GM21786 (cell line): Measurements from ENCODE around the gene VARS2.
A peak's percentile ranks its signal among the peaks of the same experiment; 100 is the strongest.
"Not testable (repeated sequence)": the region's sequence is repeated elsewhere in the genome, so short reads cannot be mapped to it uniquely, and the experiment has no call there.

Source experiments
- ATAC-seq: cut with Tn5 transposase; IDR thresholded peaks from one replicate; pipeline ENCODE4 v1.9.1; 2021; ENCODE audit not compliant: unreplicated experiment

The VARS2 gene

GRCh38 chr6:30914076-30914853, at the start of gene VARS2:
VARS2 (plus strand) TSS chr6:30914238; CDS start chr6:30914837, 599 bp downstream.
- ATAC-seq: peak; percentile 90

GRCh38 chr6:30864325-30864724, 49.7 kb upstream of the VARS2 start:
- no peak for ATAC-seq

- not testable (repeated sequence) for ATAC-seq
These were observed 44.7 kb upstream of the VARS2 start for GRCh38 chr6:30869241-30869749.

DNA sequence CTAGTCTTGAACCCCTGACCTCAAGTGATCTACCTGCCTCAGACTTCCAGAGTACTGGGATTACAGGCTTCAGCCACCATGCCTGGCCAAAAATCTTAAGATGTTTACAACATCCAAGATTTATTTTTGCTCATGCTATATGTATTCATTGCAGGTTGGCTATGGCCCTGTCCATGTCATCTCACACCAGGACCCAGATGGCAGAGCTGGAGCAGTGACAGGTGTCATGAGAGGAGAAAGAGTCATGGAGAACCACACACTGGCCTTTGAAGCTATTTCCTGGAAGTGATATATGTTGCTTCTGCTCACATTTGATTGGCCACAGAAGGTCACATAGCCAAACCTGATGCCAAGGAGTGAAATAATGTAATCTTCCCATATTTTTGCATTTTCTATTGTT, 43.5 kb upstream of the VARS2 start:
- ATAC-seq: no peak

DNA sequence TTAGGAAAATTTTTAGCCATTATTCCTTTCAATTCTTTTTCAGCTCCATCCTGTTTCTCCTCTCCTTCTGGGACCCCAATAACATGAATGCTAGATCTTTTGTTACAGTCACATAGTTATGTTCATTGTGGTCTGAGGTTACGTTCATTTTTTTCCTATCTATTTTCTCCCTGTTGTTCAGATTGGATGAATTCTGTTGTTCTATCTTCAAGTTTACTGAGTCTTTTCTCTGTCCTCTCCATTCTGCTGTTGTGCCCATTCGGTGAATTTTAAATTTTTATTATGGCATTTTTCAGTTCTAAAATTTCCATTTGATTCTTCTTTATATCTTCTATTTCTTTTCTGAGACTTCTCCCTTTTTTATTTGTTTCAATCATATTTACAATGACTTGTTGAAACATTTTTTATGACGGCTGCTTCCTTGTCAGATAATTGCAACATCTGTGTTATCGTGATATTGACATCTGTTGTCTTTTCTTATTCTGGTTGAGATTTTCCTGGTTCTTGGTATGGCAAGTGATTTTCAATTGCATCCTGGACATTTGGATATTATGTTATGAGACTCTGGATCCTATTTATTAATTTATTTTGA, 42.4 kb upstream of the VARS2 start:
- ATAC-seq: no peak

- ATAC-seq: no peak
These were observed 40.8 kb upstream of the VARS2 start for GRCh38 chr6:30873137-30873640.

GRCh38 chr6:30873795-30874194, 40.2 kb upstream of the VARS2 start:
- not testable (repeated sequence) for ATAC-seq

DNA sequence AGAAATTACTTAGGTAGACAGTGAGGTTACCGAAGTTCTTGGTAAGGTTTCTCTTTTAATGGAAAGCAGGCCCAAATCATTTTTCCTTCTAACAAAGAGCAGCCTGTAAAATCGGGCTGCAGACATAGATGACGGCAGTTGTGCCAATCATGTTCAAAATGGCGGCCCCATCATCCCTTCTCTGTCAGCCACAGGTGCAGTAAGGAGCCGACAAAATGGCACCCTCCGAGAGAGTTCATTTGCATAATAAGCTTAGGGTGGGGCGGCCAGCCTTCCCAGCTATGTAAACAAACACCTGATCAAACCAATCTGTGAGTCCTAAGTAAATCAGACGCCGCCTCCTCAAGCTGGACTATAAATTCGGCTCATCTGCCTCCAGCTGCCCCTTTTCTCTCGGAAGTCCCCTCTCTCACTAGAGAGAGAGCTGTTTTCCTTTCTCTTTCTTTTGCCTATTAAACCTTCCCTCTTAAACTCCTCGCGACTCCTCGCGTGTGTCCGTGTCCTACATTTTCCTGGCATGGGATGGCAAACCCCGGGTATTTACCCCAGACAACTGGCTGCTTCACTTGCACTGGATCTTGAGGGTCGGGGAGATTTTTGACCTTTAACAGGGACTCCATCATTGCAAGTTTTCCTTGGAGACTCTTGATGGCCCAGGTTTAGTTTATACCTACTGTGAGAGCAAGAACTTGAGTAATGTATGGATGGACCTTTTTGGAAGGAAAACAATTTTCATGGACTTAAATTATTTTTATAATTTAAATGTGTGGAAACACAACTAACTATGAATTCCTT, 38.6 kb upstream of the VARS2 start:
- no peak for ATAC-seq

DNA sequence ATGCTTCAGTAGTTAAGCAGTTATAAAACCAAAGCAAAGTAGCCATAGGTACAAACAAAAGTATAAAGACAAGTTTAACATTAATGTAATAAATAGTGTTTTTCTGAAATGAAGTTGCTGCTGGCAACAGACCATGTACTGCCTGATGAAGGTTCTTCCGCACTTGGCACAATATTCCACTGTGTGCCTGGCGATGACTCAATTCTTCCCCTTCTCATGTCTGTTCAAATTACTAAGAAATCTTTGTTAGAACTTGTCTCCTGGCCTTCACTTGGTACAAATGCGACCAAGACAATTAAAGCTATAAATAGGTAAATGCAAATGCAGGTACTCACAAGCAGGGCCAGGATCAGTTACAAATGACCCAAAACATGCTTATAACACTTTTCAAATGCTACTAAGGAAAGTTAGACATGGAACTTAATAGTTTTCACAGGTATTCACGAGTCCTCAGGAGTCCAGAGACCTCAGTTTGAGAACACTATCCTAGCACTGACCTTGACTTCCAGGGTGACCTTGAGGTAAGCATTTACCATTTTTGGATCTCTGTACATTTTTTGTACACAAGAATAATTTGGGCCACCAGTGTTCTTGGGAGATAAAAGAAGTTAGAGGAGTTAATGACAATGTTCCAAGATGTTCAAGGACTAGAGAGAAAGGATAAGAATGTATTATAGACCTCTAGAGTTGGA, 37.9 kb upstream of the VARS2 start:
- ATAC-seq: no peak

DNA sequence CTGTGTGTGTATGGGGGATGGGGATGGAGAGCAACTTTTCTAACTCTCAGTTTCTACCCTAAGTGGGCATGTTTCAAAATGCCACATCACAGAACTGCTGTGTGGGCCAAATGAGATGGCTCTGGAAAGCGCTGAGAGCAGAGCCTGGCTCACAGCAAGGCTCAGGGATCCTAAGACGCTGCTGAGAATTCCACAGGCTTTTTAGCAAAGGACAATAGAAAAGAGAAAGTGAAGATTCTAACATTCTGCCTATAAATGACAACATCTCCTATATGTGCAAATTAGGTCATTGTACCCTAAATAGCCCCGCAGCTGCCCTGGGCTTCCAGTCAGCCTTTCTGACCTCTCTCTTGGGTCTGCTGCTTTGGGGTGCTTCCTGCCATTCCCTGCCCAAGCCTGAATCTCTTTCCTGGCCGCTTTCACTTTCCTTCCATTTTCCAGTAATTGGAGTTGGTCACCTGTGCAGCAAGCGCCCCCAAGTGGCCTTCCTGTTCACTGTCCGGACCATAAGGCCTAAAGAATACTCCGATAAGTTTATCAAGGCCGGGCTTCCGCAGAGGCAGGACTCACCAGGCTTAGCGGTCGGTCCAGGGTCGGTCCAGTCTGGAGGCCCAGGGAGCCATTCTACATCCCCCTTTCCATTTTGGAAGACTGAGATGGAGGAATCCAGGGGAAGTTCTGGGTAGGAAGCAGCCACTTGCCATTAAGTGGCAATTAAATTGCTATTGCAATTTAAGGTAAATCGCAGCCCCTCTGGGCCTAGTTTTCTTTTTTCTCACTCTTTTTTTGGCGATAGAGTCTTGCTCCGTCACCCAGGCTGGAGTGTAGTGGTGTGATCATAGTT, 36.4 kb upstream of the VARS2 start:
- ATAC-seq: no peak

- ATAC-seq: no peak
These were observed 34.2 kb upstream of the VARS2 start for GRCh38 chr6:30879684-30880427.

DNA sequence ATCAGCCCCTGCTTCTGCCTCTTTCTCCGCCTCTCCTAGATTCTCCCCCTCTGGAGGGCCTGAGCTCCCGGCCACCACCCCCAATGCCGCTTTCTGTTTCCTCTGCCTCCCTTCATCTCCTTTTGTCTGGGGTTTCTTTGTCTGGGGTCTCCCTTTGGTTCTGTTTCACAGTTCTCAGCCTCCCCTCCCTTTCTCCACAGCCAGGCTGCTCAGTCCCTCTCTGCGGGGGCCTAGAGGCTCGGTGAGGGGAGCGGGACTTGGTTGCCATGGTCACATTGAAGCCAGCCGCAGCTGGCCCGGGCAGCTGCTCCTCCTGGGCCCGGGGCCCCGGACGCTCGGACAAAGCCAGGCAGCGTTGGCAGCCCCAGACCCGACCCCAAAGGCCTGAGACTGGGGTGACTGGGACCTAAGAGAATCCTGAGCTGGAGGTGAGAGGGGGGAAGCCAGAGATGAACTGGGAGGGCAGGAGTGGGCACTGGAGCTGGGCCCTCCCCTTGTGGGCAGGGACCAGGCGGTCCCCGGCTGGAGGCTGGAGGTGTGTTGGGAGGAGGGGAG, 33.3 kb upstream of the VARS2 start:
- no peak for ATAC-seq

GRCh38 chr6:30881392-30882203, 32.4 kb upstream of the VARS2 start:
- no peak for ATAC-seq

DNA sequence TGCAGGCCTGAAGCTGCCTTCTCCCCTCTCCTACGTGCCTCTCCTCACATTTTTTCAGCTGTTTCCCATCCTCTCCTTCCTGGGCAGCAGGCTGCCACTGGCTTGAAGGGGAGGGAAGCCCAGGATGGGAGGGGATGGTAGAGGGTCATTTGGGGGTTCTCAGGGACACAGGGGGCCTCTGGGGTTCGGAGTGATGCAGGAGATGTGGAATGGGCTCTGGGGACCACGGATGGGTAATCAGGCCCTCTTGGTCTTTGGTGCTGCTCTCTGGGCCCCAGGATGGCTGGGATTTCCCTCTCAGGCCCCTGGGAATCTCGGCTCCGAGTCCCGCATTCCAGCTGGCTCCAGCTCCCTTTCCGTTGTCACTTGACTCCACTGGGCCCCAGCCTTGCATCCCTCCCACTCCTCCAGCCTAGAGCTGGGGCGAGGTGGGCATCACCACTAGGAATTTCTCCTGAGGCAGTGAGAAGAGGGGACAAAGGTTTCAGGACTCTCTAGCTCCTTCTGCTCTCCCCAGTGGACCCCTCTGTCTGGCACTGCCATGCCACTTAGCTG, 31.8 kb upstream of the VARS2 start:
- ATAC-seq: no peak

GRCh38 chr6:30882759-30883684, 31.0 kb upstream of the VARS2 start:
- no peak for ATAC-seq

GRCh38 chr6:30883685-30884520, 30.1 kb upstream of the VARS2 start, which contains the start of gene DDR1:
DDR1 (plus strand) TSS chr6:30884519; CDS start chr6:30888730, 4,211 bp downstream.
- no peak for ATAC-seq
